Right atrium auricular region (tissue), 2 donors: ENCODE measurements around the gene EML6. TPM values are rescaled to one million over a fixed set of nuclear protein-coding genes. Genes with fewer than 3 reads are reported as not detected.

Source experiments
- DNase-seq: peaks from one replicate; pipeline ENCODE4 v3.0.0-alpha.2; 2019; ENCODE audit warnings: low spot score
- H3K27ac ChIP-seq, 2 donors: fragments of 200-600 bp; sonication (generic); 1 replicate in 1 of 2; 2 replicates in 1 of 2; pipeline ENCODE4 v1.5.1; 2016 to 2019
- H3K27me3 ChIP-seq, 2 donors: fragments of 200-600 bp; sonication (generic); one replicate each; pipeline versions ENCODE4 v1.5.1 to v1.6.0; 2017 to 2019
- H3K36me3 ChIP-seq: fragments of 200-600 bp; sonication (generic); one replicate; pipeline ENCODE4 v1.5.1; 2016
- H3K4me1 ChIP-seq, 2 donors: fragments of 200-600 bp; sonication (generic); one replicate each; pipeline versions ENCODE4 v1.5.1 to v1.6.0; 2017 to 2019
- H3K4me3 ChIP-seq, 2 donors: fragments of 200-600 bp; sonication (generic); 1 replicate in 1 of 2; 2 replicates in 1 of 2; pipeline ENCODE4 v1.5.1; 2017 to 2019; ENCODE audit warnings: mild to moderate bottlenecking in 1 of 2, moderate library complexity in 1 of 2
- H3K9me3 ChIP-seq, 2 donors: fragments of 200-600 bp; sonication (generic); one replicate each; pipeline ENCODE4 v1.5.1; 2019
- total RNA-seq, 2 donors: library from RNA; depleted of rRNA; stranded (reverse); fragments of >200 nt; gene quantifications; one replicate each; pipeline ENCODE4 v1.1.0, GENCODE V29; 2016
- TF ChIP-seq, protein P1 (sequence below), 2 donors: fragments of 200-600 bp; sonication (generic); IDR thresholded peaks; one replicate each; pipeline ENCODE4 v1.5.1; 2019; ENCODE audit warnings: antibody characterized with exemption in 2 of 2

The EML6 gene
- total RNA-seq, 2 donors from 2014 or later, result 1.1 to 1.2 TPM

DNA sequence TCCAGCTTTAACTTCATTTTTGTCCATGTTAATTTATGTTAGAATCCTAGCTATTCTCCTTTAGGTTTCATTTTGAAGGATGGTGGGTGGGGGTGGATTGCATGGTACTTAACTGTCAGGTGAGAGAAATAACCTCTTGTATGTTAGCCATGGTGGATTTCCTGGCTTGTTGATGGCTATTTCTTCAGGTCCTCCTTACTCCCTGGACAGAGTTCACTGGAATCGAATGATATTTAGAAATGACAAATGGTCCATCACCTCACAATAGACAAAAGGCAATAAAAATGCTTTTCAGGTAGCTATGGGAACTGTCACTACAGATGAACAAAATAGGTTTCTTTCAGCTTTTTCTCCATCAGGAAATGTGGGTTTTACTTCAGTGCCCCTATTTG, 91.7 kb downstream of the EML6 start:
- H3K27me3 ChIP-seq, result no peaks in the 10 kb centered on the region
- no peak overlapping the region for H3K27ac ChIP-seq
- TF ChIP-seq, protein P1, sequence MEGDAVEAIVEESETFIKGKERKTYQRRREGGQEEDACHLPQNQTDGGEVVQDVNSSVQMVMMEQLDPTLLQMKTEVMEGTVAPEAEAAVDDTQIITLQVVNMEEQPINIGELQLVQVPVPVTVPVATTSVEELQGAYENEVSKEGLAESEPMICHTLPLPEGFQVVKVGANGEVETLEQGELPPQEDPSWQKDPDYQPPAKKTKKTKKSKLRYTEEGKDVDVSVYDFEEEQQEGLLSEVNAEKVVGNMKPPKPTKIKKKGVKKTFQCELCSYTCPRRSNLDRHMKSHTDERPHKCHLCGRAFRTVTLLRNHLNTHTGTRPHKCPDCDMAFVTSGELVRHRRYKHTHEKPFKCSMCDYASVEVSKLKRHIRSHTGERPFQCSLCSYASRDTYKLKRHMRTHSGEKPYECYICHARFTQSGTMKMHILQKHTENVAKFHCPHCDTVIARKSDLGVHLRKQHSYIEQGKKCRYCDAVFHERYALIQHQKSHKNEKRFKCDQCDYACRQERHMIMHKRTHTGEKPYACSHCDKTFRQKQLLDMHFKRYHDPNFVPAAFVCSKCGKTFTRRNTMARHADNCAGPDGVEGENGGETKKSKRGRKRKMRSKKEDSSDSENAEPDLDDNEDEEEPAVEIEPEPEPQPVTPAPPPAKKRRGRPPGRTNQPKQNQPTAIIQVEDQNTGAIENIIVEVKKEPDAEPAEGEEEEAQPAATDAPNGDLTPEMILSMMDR (IDR thresholded peaks at IDR 0.05), result no peak
- no peaks in the 10 kb centered on the region for H3K36me3 ChIP-seq
- no peak for DNase-seq
- H3K9me3 ChIP-seq, result no peaks in the 10 kb centered on the region
- no peaks in the 10 kb centered on the region for H3K4me1 ChIP-seq
- no peak overlapping the region for H3K4me3 ChIP-seq

DNA sequence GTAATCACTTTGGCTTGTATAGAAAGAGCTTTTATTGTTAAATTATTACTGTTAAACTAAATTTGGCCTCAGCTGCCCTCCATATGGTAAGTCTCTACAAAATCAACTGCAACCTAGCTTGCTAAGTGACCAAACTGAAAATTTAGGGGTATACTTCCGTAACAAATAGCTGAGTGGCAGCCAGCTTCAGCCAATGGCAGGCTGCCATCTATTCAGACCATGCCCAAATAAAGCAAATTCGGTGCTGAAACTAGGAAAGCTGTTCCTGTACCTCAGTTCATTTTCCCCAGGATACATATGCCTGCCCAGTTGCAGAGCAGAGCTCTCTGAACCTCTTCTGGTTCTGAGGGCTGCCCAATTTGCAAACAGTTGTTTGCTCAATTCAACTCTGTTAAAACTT, 94.8 kb downstream of the EML6 start:
- H3K9me3 ChIP-seq, result no peaks in the 10 kb centered on the region

GRCh38 chr2:54820558-54820957, 97.1 kb downstream of the EML6 start:
- H3K9me3 ChIP-seq, result no peaks in the 10 kb centered on the region
- H3K36me3 ChIP-seq, result no peaks in the 10 kb centered on the region
- TF ChIP-seq, protein P1 (IDR thresholded peaks at IDR 0.05), result no peak
- no peaks in the 10 kb centered on the region for H3K4me1 ChIP-seq
- H3K27me3 ChIP-seq, result no peaks in the 10 kb centered on the region
- no peak overlapping the region for H3K4me3 ChIP-seq
- DNase-seq, result no peak
- H3K27ac ChIP-seq, result no peak overlapping the region

More for the DNA sequence above, 94.8 kb downstream of the EML6 start:
- Histone ChIP-seq H3K4me1 (no peaks in the 10 kb centered on the region), H3K27ac (no peak overlapping the region), H3K27me3 (no peaks in the 10 kb centered on the region), H3K36me3 (no peaks in the 10 kb centered on the region), H3K4me3 (no peak overlapping the region)
- no peak for DNase-seq
- TF ChIP-seq, protein P1 (IDR thresholded peaks at IDR 0.05), result no peak

DNA sequence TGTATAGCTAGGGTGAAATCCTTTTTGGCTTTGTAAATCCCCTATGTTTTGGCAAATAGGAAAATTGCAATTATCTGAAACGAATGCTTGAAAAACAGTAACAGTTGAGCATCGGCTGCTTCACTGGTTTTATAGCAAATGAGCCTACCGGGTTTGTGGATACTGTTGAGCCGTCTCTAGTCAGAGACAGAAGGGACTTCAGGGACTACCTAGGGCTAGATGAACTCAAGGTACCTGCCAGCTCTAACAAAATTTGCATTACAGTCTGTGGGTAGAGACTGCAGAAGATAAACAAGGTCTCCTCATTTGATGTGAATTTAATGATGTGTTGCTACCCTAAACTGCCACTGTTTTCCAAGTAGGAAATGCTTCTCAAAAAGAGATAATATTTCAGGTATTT, 101.1 kb downstream of the EML6 start:
- Histone ChIP-seq H3K27me3 (no peaks in the 10 kb centered on the region), H3K4me3 (no peak overlapping the region), H3K36me3 (no peaks in the 10 kb centered on the region), H3K27ac (no peak overlapping the region), H3K9me3 (no peaks in the 10 kb centered on the region), H3K4me1 (no peaks in the 10 kb centered on the region)
- no peak for DNase-seq
- TF ChIP-seq, protein P1 (IDR thresholded peaks at IDR 0.05), result no peak

- no peak overlapping the region for H3K27ac ChIP-seq
- no peaks in the 10 kb centered on the region for H3K27me3 ChIP-seq
- no peaks in the 10 kb centered on the region for H3K36me3 ChIP-seq
- no peaks in the 10 kb centered on the region for H3K4me1 ChIP-seq
- no peak overlapping the region for H3K4me3 ChIP-seq
- no peak for DNase-seq
- TF ChIP-seq, protein P1 (IDR thresholded peaks at IDR 0.05), result no peak
- H3K9me3 ChIP-seq, result no peaks in the 10 kb centered on the region
Observed at GRCh38 chr2:54830546-54830945, 107.1 kb downstream of the EML6 start.

GRCh38 chr2:54831480-54831879, 108.0 kb downstream of the EML6 start:
- H3K4me1 ChIP-seq, result no peaks in the 10 kb centered on the region
- H3K9me3 ChIP-seq, result no peaks in the 10 kb centered on the region
- TF ChIP-seq, protein P1 (IDR thresholded peaks at IDR 0.05), result no peak
- H3K36me3 ChIP-seq, result no peaks in the 10 kb centered on the region
- DNase-seq, result no peak
- no peak overlapping the region for H3K27ac ChIP-seq
- no peak overlapping the region for H3K4me3 ChIP-seq
- H3K27me3 ChIP-seq, result no peaks in the 10 kb centered on the region
